ENCODE measurements around the gene ATL2.

ATL2 gene

DNA sequence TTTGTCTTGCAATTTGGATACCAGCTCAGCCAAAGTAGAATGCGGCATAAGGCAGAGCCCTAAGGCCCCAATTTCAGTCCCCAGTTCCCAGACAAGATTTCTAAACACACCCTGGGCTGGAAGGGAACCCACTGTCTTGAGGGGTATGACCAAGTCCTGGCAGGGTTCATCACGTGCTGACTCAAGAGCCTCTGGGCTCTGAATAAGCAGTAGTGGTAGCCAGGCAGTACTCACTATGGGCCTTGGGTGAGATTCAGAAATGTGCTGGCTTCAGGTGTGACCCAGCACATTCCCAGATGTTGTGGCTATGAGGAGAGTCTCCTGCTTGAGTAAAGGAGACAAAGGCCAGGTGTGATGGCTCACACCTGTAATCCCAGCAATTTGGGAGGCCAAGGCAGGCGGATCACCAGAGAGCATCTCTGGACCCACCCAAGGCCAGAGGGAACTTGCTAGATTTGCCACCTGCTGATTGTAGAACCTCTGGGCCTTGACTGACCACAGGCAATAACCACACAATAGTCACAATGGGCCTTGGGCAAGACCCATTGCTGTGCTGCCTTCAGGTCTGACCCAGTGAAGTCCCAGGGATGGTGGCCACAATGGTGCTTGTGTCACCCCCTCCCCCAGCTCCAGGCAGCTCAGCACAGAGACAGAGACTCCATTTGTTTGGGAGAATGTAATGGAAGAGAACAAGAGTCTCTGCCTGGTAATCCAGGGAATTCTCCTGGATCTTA, 74.9 kb downstream of the ATL2 start:
- Histone ChIP-seq H3K27ac (no peak overlapping the region), H3K4me3 (no peak overlapping the region)
- TF ChIP-seq, protein P1, sequence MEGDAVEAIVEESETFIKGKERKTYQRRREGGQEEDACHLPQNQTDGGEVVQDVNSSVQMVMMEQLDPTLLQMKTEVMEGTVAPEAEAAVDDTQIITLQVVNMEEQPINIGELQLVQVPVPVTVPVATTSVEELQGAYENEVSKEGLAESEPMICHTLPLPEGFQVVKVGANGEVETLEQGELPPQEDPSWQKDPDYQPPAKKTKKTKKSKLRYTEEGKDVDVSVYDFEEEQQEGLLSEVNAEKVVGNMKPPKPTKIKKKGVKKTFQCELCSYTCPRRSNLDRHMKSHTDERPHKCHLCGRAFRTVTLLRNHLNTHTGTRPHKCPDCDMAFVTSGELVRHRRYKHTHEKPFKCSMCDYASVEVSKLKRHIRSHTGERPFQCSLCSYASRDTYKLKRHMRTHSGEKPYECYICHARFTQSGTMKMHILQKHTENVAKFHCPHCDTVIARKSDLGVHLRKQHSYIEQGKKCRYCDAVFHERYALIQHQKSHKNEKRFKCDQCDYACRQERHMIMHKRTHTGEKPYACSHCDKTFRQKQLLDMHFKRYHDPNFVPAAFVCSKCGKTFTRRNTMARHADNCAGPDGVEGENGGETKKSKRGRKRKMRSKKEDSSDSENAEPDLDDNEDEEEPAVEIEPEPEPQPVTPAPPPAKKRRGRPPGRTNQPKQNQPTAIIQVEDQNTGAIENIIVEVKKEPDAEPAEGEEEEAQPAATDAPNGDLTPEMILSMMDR (IDR thresholded peaks at IDR 0.05) = no peak
- no peak for DNase-seq (ENCODE audit: low spot score)

DNA sequence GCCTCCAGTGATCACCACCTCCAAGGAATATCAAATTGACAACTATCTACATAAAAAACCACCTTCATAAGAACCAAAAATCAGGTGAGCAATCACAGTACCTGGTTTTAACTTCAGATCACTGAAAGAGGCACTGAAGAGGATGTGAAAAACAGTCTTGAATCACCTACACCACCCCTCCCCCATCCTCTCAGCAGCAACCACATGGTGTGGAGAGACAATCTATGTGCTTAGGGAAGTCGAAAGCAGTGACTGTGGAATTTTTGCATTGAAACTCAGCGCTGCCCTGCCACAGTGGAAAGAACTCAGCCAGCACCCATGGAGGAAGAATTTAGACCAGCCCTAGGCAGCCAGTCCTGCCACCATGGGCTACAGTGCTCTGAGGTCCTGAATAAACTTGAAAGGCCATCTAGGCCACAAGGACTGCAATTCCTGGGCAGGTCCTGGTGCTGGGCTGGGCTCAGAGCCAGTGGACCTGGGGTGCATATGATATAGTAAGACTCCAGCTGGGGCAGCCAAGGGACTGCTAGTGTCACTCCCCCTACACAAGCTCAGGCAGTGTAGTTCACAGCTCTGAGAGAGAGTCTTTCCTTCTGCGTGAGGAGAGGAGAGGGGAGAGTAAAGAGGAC, 75.6 kb downstream of the ATL2 start:
- Histone ChIP-seq H3K27ac (no peak overlapping the region), H3K4me3 (no peak overlapping the region)
- no peak for DNase-seq (ENCODE audit: low spot score)
- TF ChIP-seq, protein P1 (IDR thresholded peaks at IDR 0.05) = no peak

DNA sequence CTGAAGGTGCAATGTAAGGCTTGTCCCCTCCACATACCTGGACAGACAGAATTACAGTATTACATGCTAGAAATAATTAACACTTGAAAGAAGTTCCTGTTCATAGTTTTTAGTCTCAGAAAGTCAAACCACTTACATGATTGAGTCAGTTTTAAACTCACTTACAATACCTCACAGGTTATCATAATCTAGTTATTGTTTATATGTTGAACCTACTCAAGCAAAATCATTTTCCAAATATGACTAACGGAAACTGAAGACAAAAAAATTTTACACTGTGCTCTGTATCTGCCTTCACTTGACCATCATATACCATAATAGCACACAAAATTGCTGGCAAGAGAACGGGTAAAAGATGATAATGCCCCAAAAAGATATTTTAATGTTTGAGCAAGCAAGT, 78.5 kb downstream of the ATL2 start:
- TF ChIP-seq, protein P1 (IDR thresholded peaks at IDR 0.05) = no peak
- no peak for DNase-seq (ENCODE audit: low spot score)
- Histone ChIP-seq H3K4me3 (no peak overlapping the region), H3K27ac (no peak overlapping the region)

DNA sequence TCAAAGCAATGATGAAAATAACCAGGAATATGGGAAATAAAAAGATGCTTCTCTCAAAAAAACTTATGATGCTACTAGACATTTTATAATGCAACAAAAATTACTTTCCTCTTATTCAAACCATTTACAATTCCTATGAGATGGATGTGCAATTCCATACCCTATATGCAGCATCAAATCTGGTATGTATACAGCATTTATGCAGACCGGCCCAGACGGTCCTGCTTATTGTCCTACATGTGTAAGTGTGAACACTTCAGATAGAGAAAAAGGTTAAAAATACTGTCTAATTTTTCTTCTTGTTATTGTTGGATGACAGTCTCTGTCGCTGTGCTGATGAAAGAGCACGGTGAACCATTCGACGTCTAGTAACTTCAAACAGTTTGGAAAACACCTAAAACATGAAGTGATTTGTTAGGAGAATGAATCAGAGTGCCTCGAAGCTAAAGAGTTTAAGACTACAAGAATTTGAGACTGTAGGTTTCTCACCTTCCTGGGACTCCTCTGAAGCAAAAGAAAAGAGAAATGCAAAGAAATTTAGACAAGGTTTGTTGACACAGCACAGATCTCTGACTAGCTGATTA, 80.8 kb downstream of the ATL2 start:
- TF ChIP-seq, protein P1 (IDR thresholded peaks at IDR 0.05) = no peak
- no peak overlapping the region for H3K27ac ChIP-seq
- DNase-seq (ENCODE audit: low spot score) = no peak

DNA sequence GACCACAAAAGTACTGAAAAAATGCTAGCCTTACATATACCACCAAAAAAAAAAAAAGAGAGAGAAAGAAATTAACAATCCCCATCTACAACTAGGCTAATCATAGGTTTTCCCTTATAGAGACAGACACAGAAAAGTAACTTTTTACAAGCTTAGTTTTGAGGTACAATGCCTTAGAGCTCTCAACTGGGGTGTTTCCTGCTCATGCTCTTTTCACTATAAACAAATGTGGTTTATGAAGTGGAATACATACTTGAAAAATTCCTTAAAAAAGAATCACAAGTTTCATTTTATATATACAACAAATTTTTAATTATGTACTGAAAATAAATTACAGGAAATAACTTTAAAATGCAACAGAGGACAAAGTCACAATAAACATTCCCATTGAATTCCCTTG, 82.5 kb downstream of the ATL2 start:
- Histone ChIP-seq H3K4me3 (no peak overlapping the region), H3K27ac (no peak overlapping the region)
- TF ChIP-seq, protein P1 (IDR thresholded peaks at IDR 0.05) = no peak
- no peak for DNase-seq (ENCODE audit: low spot score)

More for the DNA sequence above, 80.8 kb downstream of the ATL2 start:
- H3K4me3 ChIP-seq = no peak overlapping the region

DNA sequence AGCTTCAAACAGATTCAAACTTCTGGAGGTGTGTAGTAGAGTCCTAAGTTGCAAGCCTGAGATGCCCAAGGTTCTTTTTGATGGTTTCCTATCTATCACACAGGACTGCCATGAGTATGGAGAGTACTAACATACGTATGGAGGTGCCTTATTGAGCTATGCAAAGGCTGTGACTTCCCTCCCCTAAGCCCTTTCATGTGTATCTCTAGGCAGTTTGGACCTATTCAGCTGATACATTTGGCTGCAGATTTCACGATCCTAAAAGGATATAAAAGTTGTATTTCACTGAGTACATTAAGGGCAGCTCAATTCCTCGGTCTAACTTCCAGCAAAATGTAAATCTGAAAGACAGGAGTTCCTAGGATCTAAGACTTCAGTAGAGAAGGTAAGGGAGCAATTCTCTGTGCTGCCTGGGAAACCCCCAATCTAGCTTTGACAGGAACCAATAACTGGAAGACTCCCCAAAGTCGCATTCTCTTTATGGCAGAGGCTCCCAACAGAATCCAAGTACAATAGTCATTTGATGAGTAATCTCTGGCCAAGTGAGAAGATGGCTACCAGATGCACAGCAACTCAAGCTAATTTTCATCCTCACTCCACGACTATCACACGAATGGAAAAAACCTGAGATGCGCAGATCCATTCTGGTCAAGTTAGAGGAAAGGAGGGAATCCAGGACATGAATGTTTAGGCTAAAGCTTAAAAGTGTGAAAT, 83.8 kb downstream of the ATL2 start:
- DNase-seq (ENCODE audit: low spot score) = no peak
- Histone ChIP-seq H3K27ac (no peak overlapping the region), H3K4me3 (no peak overlapping the region)
- TF ChIP-seq, protein P1 (IDR thresholded peaks at IDR 0.05) = no peak

All from coronary artery (tissue), 2 donors.